Endodermal cell (in vitro differentiated cells): ENCODE measurements around the gene ZBTB40. TPM values are rescaled to one million over a fixed set of nuclear protein-coding genes. Genes with fewer than 3 reads are reported as not detected.
A peak's percentile ranks its signal among the peaks of the same experiment; 100 is the strongest.

ENCODE experiments used
- DNase-seq: peaks from one replicate; pipeline ENCODE4 v3.0.0-alpha.2; 2017
- H3K27ac ChIP-seq: 2 replicates; pipeline ENCODE4 v1.5.1; 2013; ENCODE audit warnings: mild to moderate bottlenecking, low read depth, low read length, moderate library complexity
- H3K27me3 ChIP-seq: 2 replicates; pipeline ENCODE4 v1.6.1; 2013; ENCODE audit warnings: mild to moderate bottlenecking, low read length, moderate library complexity; ENCODE audit not compliant: insufficient read depth, control insufficient read depth, poor library complexity, severe bottlenecking
- H3K36me3 ChIP-seq: 2 replicates; pipeline ENCODE4 v1.7.0; 2013; ENCODE audit warnings: mild to moderate bottlenecking, low read length, moderate library complexity; ENCODE audit not compliant: control insufficient read depth, insufficient read depth
- H3K4me1 ChIP-seq: one replicate; pipeline ENCODE4 v1.7.0; 2013; ENCODE audit warnings: low read length; ENCODE audit not compliant: control insufficient read depth, insufficient read depth
- H3K4me3 ChIP-seq: 2 replicates; pipeline ENCODE4 v1.5.1; 2013; ENCODE audit warnings: mild to moderate bottlenecking, low read length, moderate library complexity
- H3K9ac ChIP-seq: 2 replicates; pipeline ENCODE4 v1.6.1; 2013; ENCODE audit warnings: mild to moderate bottlenecking, low read length, moderate library complexity; ENCODE audit not compliant: poor library complexity, severe bottlenecking; ENCODE audit errors: extremely low read depth
- H3K9me3 ChIP-seq: 2 replicates; pipeline ENCODE4 v1.6.1; 2013; ENCODE audit warnings: mild to moderate bottlenecking, low read length, moderate library complexity; ENCODE audit not compliant: control insufficient read depth
- H3K27ac Mint-ChIP-seq: 2 replicates; pipeline ENCODE4 v1.8.0; 2020; ENCODE audit warnings: mixed read lengths
- H3K27me3 Mint-ChIP-seq: 2 replicates; pipeline ENCODE4 v1.8.0; 2021; ENCODE audit warnings: mild to moderate bottlenecking, mixed read lengths; ENCODE audit not compliant: insufficient read depth
- H3K36me3 Mint-ChIP-seq: 2 replicates; pipeline ENCODE4 v1.8.0; 2020; ENCODE audit warnings: low read depth, mixed read lengths
- H3K4me1 Mint-ChIP-seq: 2 replicates; pipeline ENCODE4 v1.8.0; 2020; ENCODE audit warnings: mixed read lengths
- H3K4me3 Mint-ChIP-seq: 2 replicates; pipeline ENCODE4 v1.8.0; 2020; ENCODE audit warnings: mild to moderate bottlenecking, moderate library complexity, mixed read lengths
- H3K9me3 Mint-ChIP-seq: 2 replicates; pipeline ENCODE4 v1.8.0; 2020; ENCODE audit warnings: mild to moderate bottlenecking, mixed read lengths
- WGBS, 2 experiments: methylation state at CpG; one replicate each; pipeline versions ENCODE4 v1.1.5 to v1.1.7; 2013; ENCODE audit warnings: missing lambda C conversion rate in 2 of 2, mixed read lengths in 1 of 2; ENCODE audit not compliant: insufficient coverage in 1 of 2, insufficient read length in 1 of 2; 5-methylcytosine and 5-hydroxymethylcytosine counted together
- total RNA-seq, 2 donors: library from RNA; stranded (reverse); fragmentation: NEBNext Ultra II Directional in 1 of 2; extraction: Animal tissue kit (Norgen Biotek cat#: 25700) in 1 of 2; gene quantifications; 2 replicates in 1 of 2; 3 replicates in 1 of 2; pipeline ENCODE4 v1.2.1, GENCODE V29; 2021
- TF ChIP-seq, protein P1 (sequence below): fragments of 200-600 bp; sonication (generic); conservative IDR thresholded peaks from 2 replicates; pipeline ENCODE4 v1.5.0; 2021; ENCODE audit warnings: antibody characterized with exemption, mild to moderate bottlenecking

Gene ZBTB40
- total RNA-seq, 2 donors from 2014 or later: 18.5 to 29.7 TPM

DNA sequence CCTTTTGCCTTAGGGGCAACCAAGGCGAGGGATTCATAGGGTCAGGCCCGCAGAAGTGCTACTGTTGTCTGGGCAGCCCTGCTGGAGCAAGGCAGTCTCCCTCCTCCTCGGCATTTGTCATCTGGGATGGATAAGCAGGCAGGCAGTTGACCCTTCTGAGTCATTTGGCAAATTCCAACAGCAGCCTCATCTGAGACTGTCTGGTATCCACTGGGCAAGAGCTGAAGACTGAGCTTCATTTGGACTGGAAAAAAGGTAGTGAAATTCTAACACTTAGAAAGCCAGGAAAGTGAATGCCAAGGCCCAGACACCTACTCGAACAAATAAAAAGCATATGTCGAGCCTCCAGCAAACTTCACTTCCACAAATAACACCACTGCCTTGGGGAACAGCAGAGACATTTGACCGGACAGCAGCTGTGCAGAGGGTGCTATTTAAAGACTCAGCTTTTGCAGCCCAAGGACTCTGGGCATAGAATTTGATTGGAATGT is 4.0 kb upstream of the ZBTB40 start:
- Mint-ChIP-seq H3K27ac (peak overlapping the region; percentile 41), H3K9me3 (peaks cover 15% of the 10 kb centered on the region), H3K4me3 (no peak overlapping the region), H3K4me1 (peaks cover 27% of the 10 kb centered on the region), H3K27me3 (no peaks in the 10 kb centered on the region), H3K36me3 (peaks cover 7% of the 10 kb centered on the region)
- Histone ChIP-seq H3K4me1 (peaks cover 7% of the 10 kb centered on the region), H3K27me3 (no peaks in the 10 kb centered on the region), H3K27ac (no peak overlapping the region), H3K36me3 (no peaks in the 10 kb centered on the region), H3K9ac (no peak overlapping the region), H3K9me3 (peaks cover 16% of the 10 kb centered on the region), H3K4me3 (no peak overlapping the region)
- TF ChIP-seq, protein P1, sequence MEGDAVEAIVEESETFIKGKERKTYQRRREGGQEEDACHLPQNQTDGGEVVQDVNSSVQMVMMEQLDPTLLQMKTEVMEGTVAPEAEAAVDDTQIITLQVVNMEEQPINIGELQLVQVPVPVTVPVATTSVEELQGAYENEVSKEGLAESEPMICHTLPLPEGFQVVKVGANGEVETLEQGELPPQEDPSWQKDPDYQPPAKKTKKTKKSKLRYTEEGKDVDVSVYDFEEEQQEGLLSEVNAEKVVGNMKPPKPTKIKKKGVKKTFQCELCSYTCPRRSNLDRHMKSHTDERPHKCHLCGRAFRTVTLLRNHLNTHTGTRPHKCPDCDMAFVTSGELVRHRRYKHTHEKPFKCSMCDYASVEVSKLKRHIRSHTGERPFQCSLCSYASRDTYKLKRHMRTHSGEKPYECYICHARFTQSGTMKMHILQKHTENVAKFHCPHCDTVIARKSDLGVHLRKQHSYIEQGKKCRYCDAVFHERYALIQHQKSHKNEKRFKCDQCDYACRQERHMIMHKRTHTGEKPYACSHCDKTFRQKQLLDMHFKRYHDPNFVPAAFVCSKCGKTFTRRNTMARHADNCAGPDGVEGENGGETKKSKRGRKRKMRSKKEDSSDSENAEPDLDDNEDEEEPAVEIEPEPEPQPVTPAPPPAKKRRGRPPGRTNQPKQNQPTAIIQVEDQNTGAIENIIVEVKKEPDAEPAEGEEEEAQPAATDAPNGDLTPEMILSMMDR: no peak
- no peak for DNase-seq
- 80 to 93% methylated on average over 2 to 6 of the region's 6 CpGs for WGBS, 2 experiments

DNA sequence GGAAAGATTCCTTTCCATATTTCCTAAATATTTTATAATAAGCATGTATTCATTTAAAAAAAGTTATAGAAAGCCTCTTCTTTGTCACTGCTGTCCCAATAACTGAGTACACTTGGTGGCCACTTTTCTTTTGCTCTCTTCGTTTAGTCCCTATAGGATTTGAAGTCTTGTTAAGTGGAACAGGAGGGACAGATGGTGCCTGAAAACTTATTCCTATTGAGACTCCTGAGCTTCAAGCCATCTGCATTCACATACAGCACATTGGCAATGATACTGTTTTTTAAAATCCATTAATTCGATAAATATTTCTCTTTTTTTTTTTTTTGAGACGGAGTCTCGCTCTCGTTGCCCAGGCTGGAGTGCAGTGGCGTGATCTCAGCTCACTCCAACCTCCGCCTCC is 2.0 kb upstream of the ZBTB40 start:
- no peaks in the 10 kb centered on the region for H3K36me3 ChIP-seq
- H3K9ac ChIP-seq: no peak overlapping the region
- 96 to 97% methylated on average over 6 to 7 of the region's 7 CpGs for WGBS, 2 experiments
- no peaks in the 10 kb centered on the region for H3K27me3 Mint-ChIP-seq
- H3K9me3 ChIP-seq: peaks cover 13% of the 10 kb centered on the region
- peaks cover 8% of the 10 kb centered on the region for H3K4me1 ChIP-seq
- H3K27ac Mint-ChIP-seq: no peak overlapping the region
- H3K4me3 ChIP-seq: no peak overlapping the region
- H3K9me3 Mint-ChIP-seq: peaks cover 7% of the 10 kb centered on the region
- H3K4me1 Mint-ChIP-seq: peaks cover 30% of the 10 kb centered on the region
- no peak overlapping the region for H3K4me3 Mint-ChIP-seq
- H3K27me3 ChIP-seq: no peaks in the 10 kb centered on the region
- peaks cover 4% of the 10 kb centered on the region for H3K36me3 Mint-ChIP-seq
- no peak for DNase-seq
- TF ChIP-seq, protein P1: no peak
- H3K27ac ChIP-seq: no peak overlapping the region

DNA sequence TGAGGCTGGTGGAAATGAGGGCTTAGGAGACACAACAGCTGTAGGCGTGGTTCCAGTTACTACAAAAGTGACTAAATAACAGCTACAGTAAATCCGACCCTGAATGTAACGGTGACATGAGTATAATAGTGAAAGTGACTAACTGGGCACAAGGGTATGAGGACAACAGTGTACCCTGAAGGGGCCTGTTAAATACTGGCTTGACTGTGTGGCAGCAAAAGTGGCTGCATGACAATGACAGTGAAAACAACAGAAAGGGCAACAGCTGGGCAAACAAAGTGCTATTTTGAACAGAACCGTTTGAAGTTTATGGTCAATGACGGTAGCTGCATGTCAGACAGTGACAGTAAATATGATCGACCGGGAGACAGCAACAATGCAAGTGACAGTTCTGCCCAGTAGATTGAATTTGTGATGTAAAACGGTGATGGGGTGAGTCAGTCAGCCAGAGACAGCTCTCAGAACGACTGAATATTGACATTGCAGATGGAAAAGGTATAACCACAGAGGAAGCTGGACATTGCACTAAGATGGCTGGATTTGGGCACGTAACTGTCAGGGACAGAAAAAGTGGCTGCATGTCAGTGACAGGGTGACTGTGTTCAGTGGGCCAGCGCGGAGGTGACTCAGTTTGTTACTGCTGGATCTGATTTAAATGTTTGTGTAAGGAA is 1.2 kb upstream of the ZBTB40 start:
- peaks cover 4% of the 10 kb centered on the region for H3K9me3 ChIP-seq
- no peaks in the 10 kb centered on the region for H3K27me3 Mint-ChIP-seq
- H3K4me3 ChIP-seq: no peak overlapping the region
- H3K4me1 ChIP-seq: peaks cover 8% of the 10 kb centered on the region
- no peaks in the 10 kb centered on the region for H3K27me3 ChIP-seq
- no peaks in the 10 kb centered on the region for H3K36me3 ChIP-seq
- peak overlapping the region; percentile 86 for H3K27ac Mint-ChIP-seq
- H3K36me3 Mint-ChIP-seq: no peaks in the 10 kb centered on the region
- TF ChIP-seq, protein P1: no peak
- H3K4me3 Mint-ChIP-seq: no peak overlapping the region
- H3K27ac ChIP-seq: no peak overlapping the region
- H3K9me3 Mint-ChIP-seq: no peaks in the 10 kb centered on the region
- no peak overlapping the region for H3K9ac ChIP-seq
- 87 to 92% methylated on average over 11 to 12 of the region's 12 CpGs for WGBS, 2 experiments
- H3K4me1 Mint-ChIP-seq: peaks cover 35% of the 10 kb centered on the region
- no peak for DNase-seq
